Omental fat pad (tissue), 4 donors: ENCODE data around the gene PDE4D. TPM values are rescaled to one million over a fixed set of nuclear protein-coding genes. Genes with fewer than 3 reads are reported as not detected.

Source experiments
- ATAC-seq: fragments of 150-250 bp; one replicate; pipeline ENCODE4 v1.9.1; 2016; ENCODE audit warnings: mild to moderate bottlenecking, moderate library complexity; ENCODE audit not compliant: low FRiP score
- DNase-seq: peaks from one replicate; pipeline ENCODE4 v3.0.0-alpha.2; 2019; ENCODE audit warnings: low spot score
- CTCF ChIP-seq, 3 donors: fragments of 450-650 bp; IDR thresholded peaks; one replicate each; pipeline ENCODE4 v1.5.1; 2016 to 2017; ENCODE audit warnings: antibody characterized with exemption in 3 of 3, mild to moderate bottlenecking in 3 of 3, moderate library complexity in 2 of 3
- total RNA-seq, 4 donors: library from RNA; depleted of rRNA; stranded (reverse); fragments of >200 nt; gene quantifications; one replicate each; pipeline ENCODE4 v1.1.0, GENCODE V29; 2016

The PDE4D gene
- total RNA-seq, 4 donors from 2014 or later = 32.5 to 94.8 (median 43.2) TPM

GRCh38 chr5:59759600-59760351 is 133.8 kb downstream of the PDE4D start:
- TF ChIP-seq CTCF (IDR thresholded peaks at IDR 0.05) = no peak
- ATAC-seq = no peak
- no peak for DNase-seq

- DNase-seq (no peak), ATAC-seq (no peak)
- TF ChIP-seq CTCF (IDR thresholded peaks at IDR 0.05) = no peak
Measured at GRCh38 chr5:59758566-59758965, 135.0 kb downstream of the PDE4D start.

GRCh38 chr5:59757442-59757841 is 136.1 kb downstream of the PDE4D start:
- no peak for ATAC-seq

GRCh38 chr5:59756373-59757035 is 137.0 kb downstream of the PDE4D start:
- ATAC-seq (no peak), DNase-seq (no peak)
- TF ChIP-seq CTCF (IDR thresholded peaks at IDR 0.05) = no peak

More at GRCh38 chr5:59757442-59757841, 136.1 kb downstream of the PDE4D start:
- TF ChIP-seq CTCF (IDR thresholded peaks at IDR 0.05) = no peak
- no peak for DNase-seq

- no peak for TF ChIP-seq CTCF (IDR thresholded peaks at IDR 0.05)
- DNase-seq = no peak
- ATAC-seq = no peak
Measured at GRCh38 chr5:59755476-59755875, 138.1 kb downstream of the PDE4D start.

- ATAC-seq (no peak), DNase-seq (no peak)
- TF ChIP-seq CTCF (IDR thresholded peaks at IDR 0.05) = no peak
Measured at GRCh38 chr5:59753599-59753998, 139.9 kb downstream of the PDE4D start.
